ENCODE results near the gene FADD. TPM values are rescaled to one million over a fixed set of nuclear protein-coding genes. Genes with fewer than 3 reads are reported as not detected.

FADD gene
- total RNA-seq, 4 donors from 2014 or later, result 23.9 to 34.5 (median 25.1) TPM

DNA sequence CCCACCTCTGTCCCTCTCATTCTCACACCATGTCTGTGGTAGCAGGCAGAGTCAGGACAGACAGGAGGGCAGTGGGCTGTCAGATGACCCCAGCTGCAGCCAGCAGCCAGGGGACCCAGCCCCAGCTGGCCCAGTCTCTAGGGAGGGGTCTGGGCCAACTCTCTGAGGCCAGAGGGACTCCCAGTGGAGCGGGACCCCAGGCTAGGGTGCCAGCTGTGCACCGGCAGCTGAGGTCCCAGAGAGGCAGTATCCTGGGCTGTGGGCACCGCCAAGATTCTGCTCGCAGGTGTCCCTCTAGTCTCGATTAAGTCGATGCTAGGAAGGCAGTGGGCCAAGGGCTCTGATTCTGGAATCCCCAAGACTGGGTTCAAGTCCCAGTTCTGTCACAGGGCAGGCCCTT is 16.7 kb upstream of the FADD start:
- no peak overlapping the region for H3K27ac ChIP-seq
- no peaks in the 10 kb centered on the region for H3K27me3 ChIP-seq
- no peak for DNase-seq (ENCODE audit: low spot score in 2 of 2)
- H3K36me3 ChIP-seq, result no peaks in the 10 kb centered on the region
- H3K9me3 ChIP-seq, result no peaks in the 10 kb centered on the region
- TF ChIP-seq, protein P1, sequence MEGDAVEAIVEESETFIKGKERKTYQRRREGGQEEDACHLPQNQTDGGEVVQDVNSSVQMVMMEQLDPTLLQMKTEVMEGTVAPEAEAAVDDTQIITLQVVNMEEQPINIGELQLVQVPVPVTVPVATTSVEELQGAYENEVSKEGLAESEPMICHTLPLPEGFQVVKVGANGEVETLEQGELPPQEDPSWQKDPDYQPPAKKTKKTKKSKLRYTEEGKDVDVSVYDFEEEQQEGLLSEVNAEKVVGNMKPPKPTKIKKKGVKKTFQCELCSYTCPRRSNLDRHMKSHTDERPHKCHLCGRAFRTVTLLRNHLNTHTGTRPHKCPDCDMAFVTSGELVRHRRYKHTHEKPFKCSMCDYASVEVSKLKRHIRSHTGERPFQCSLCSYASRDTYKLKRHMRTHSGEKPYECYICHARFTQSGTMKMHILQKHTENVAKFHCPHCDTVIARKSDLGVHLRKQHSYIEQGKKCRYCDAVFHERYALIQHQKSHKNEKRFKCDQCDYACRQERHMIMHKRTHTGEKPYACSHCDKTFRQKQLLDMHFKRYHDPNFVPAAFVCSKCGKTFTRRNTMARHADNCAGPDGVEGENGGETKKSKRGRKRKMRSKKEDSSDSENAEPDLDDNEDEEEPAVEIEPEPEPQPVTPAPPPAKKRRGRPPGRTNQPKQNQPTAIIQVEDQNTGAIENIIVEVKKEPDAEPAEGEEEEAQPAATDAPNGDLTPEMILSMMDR (IDR thresholded peaks at IDR 0.05), result no peak
- peaks cover 0 to 2% (median 0%) of the 10 kb centered on the region in 4 donors for H3K4me1 ChIP-seq
- H3K4me3 ChIP-seq, result no peak overlapping the region
- 80 to 96% methylated on average over 6 of the region's 6 CpGs for WGBS, 2 donors

DNA sequence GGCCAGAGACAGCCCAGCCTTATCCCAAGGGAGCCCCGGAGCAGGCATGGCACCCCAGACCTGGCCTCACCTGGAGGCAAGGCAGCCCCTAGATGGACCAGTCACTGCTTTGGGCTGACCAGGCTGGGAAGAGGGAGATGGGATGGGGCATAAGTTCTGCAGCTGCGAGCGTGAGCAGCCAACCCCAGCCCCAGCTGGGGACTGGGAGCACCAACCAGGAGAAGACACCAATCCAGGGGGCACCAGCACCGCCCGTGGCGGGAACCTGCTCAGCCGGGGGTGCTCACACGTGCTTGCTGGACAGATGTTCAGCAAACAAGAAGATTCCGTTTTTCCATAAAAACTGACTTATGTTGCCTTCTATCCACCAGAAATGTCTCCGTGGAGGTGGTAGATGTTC is 16.2 kb upstream of the FADD start:
- Histone ChIP-seq H3K4me3 (no peak overlapping the region), H3K27me3 (peaks cover 0 to 3% of the 10 kb centered on the region in 2 donors), H3K36me3 (no peaks in the 10 kb centered on the region), H3K27ac (no peak overlapping the region), H3K9me3 (no peaks in the 10 kb centered on the region), H3K4me1 (peaks cover 0 to 4% (median 0%) of the 10 kb centered on the region in 4 donors)
- WGBS, 2 donors, result 79 to 87% methylated on average over 9 to 10 of the region's 10 CpGs
- no peak for TF ChIP-seq POLR2A (IDR thresholded peaks at IDR 0.05)
- TF ChIP-seq EP300 (IDR thresholded peaks at IDR 0.05), result no peak
- TF ChIP-seq, protein P1 (IDR thresholded peaks at IDR 0.05), result no peak
- DNase-seq (ENCODE audit: low spot score in 2 of 2), result no peak

DNA sequence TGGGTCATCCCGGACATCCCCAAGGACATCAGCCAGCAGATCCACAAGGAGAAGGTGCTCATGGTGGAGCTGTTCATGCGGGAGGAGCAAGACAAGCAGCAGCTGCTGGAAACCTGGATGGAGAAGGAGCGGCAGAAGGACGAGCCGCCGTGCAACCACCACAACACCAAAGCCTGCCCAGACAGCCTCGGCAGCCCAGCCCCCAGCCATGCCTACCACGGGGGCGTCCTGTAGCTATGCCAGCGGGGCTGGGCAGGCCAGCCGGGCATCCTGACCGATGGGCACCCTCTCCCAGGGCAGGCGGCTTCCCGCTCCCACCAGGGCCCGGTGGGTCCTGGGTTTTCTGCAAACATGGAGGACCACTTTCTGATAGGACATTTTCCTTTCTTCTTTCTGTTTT is 15.3 kb upstream of the FADD start:
- Histone ChIP-seq H3K27ac (no peak overlapping the region), H3K27me3 (peaks cover 0 to 7% of the 10 kb centered on the region in 2 donors), H3K36me3 (no peaks in the 10 kb centered on the region), H3K9me3 (no peaks in the 10 kb centered on the region), H3K4me1 (peaks cover 0 to 4% (median 0%) of the 10 kb centered on the region in 4 donors), H3K4me3 (no peak overlapping the region)
- 83 to 91% methylated on average over 14 to 15 of the region's 15 CpGs for WGBS, 2 donors
- TF ChIP-seq POLR2A (IDR thresholded peaks at IDR 0.05) (no peak), EP300 (IDR thresholded peaks at IDR 0.05) (no peak)
- TF ChIP-seq, protein P1 (IDR thresholded peaks at IDR 0.05), result no peak
- DNase-seq (ENCODE audit: low spot score in 2 of 2), result no peak

DNA sequence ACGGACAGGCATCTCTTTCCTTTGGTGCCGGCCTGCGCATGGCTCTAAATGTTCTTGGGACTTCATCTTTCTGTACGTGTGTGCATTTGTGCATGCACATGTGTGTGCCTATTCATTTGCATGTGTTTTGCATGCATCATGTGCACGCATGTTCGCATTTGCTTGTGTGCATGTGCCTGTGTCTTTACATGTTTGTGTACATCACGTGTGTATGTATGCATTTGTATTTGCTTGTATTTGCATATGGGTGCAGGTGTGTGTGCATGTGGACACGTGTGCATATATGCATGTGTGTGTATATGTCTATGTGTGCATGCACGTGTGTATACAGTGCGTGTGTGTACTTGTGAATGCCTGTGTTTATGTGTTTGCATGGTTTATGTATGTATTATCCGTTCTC is 13.5 kb upstream of the FADD start:
- peaks cover 0 to 4% (median 0%) of the 10 kb centered on the region in 4 donors for H3K4me1 ChIP-seq
- TF ChIP-seq, protein P1 (IDR thresholded peaks at IDR 0.05), result no peak
- TF ChIP-seq POLR2A (IDR thresholded peaks at IDR 0.05) (no peak), EP300 (IDR thresholded peaks at IDR 0.05) (no peak)
- H3K27ac ChIP-seq, result no peak overlapping the region
- peaks cover 0 to 7% of the 10 kb centered on the region in 2 donors for H3K27me3 ChIP-seq
- no peak overlapping the region for H3K4me3 ChIP-seq
- WGBS, 2 donors, result 83 to 88% methylated on average over 11 of the region's 11 CpGs
- H3K36me3 ChIP-seq, result no peaks in the 10 kb centered on the region
- no peak for DNase-seq (ENCODE audit: low spot score in 2 of 2)
- H3K9me3 ChIP-seq, result no peaks in the 10 kb centered on the region

DNA sequence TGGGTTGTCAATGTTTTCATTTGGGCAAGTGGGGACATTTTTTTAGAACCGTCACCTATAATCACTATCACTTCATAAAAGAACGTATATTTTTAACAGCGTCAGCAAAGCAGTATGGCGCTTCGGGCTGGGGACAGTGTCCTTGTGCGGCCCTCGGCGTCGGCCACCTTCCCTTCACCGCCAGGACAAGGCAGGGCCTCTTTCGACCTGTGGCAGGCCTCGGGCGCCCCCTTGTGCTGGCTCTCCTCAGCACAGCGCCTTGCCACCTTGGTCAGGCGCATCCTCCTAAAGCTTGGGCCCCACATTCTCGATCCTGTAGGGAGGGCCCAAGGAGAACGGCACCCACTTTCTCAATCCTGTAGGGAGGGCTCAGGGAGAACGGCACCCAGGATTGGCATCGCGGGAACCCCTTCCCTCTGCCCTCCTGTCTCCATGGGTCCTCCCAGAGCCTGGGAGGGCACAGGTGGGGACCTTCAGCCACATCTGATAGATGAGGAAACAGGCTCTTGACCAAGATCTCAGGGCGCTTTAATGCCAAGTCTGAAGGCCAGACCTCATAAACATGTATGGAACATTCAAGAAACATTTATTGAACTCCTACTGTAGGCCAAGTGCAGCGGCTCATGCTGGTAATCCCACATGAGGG is 11.5 kb upstream of the FADD start:
- TF ChIP-seq, protein P1 (IDR thresholded peaks at IDR 0.05), result peak; percentile 49 to 80 (median 61)
- no peak for TF ChIP-seq POLR2A (IDR thresholded peaks at IDR 0.05)
- Histone ChIP-seq H3K4me1 (peaks cover 0 to 4% (median 0%) of the 10 kb centered on the region in 4 donors), H3K36me3 (no peaks in the 10 kb centered on the region), H3K27me3 (peaks cover 0 to 7% of the 10 kb centered on the region in 2 donors), H3K9me3 (no peaks in the 10 kb centered on the region), H3K27ac (no peak overlapping the region), H3K4me3 (no peak overlapping the region)
- 15% methylated on average over 20 to 22 of the region's 22 CpGs for WGBS, 2 donors
- peak; percentile 26 to 44 for DNase-seq (ENCODE audit: low spot score in 2 of 2)

Data from tibial nerve (tissue), 4 donors.